Measurements from ENCODE around the gene KANSL2. TPM values are rescaled to one million over a fixed set of nuclear protein-coding genes. Genes with fewer than 3 reads are reported as not detected.
"Not testable (repeated sequence)": the region's sequence is repeated elsewhere in the genome, so short reads cannot be mapped to it uniquely, and the experiment has no call there.

Gene KANSL2
- total RNA-seq, 2 experiments from 2014 or later, result 56.6 to 57.7 TPM

DNA sequence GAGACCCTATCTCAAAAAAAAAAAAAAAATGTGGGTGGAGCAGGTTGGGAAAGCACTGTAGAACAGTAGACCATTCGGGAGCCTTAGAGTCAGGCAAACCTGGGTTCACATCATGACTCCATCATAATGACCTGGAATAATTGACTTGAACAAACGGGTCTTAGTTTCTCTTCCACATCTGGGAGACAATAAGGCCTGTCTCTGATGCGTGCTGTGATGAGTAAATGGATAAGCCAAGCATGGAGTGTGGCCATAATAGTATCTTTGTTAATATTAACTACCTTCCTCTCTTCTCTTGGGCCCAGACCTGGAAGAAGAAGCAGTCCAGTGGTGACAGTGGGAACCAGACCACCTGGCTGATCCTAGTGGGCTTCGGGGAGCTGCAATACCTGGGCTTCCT is 54.5 kb downstream of the KANSL2 start:
- CTCF ChIA-PET, result interaction anchor here (1.8 kb wide), 1 partner anchor 10 kb away, joined by 10 read pairs; no protein-coding TSS in a partner anchor
- ATAC-seq (no peak), DNase-seq (no peak)
- Mint-ChIP-seq H3K4me3 (no peak overlapping the region), H3K4me1 (no peaks in the 10 kb centered on the region), H3K27ac (no peak overlapping the region), H3K9me3 (ENCODE audit: low read depth) (no peaks in the 10 kb centered on the region), H3K36me3 (no peaks in the 10 kb centered on the region), H3K27me3 (peaks cover 24% of the 10 kb centered on the region)

DNA sequence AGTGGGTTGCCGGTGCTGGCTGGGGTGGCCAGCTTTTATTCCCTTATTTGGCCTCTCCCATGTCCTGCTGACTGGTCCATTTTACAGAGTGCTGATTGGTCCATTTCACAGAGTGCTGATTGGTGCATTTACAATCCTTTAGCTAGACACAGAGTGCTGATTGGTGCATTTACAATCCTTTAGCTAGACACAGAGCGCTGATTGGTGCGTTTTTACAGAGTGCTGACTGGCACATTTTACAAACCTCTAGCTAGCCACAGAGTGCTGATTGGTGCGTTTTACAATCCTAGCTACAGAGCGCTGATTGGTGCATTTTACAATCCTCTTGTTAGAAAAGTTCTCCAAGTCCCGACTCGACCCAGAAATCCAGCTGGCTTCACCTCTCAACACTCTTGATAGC is 59.0 kb downstream of the KANSL2 start:
- not testable (repeated sequence) for H3K36me3 Mint-ChIP-seq; ATAC-seq; H3K27ac Mint-ChIP-seq; H3K4me3 Mint-ChIP-seq; H3K4me1 Mint-ChIP-seq; H3K9me3 Mint-ChIP-seq (ENCODE audit: low read depth); DNase-seq
- H3K27me3 Mint-ChIP-seq, result peaks cover 32% of the 10 kb centered on the region
- CTCF ChIA-PET, result interaction anchor here (1.2 to 1.3 kb wide), 2 partner anchors 9 to 80 kb away, joined by 3 to 4 read pairs; no protein-coding TSS in a partner anchor

- peak; percentile 81 for DNase-seq
- CTCF ChIA-PET, result interaction anchor here (0.6 to 6.2 kb wide), 29 partner anchors 9 to 781 kb away, joined by 3 to 81 read pairs (median 4); partner anchors contain the start of genes CCDC184 and TMEM106C
- Mint-ChIP-seq H3K27ac (no peak overlapping the region), H3K27me3 (peaks cover 39% of the 10 kb centered on the region), H3K36me3 (peaks cover 2% of the 10 kb centered on the region), H3K4me3 (no peak overlapping the region), H3K4me1 (no peaks in the 10 kb centered on the region), H3K9me3 (ENCODE audit: low read depth) (peaks cover 3% of the 10 kb centered on the region)
- ATAC-seq, result peak; percentile 84
These were observed 63.5 kb downstream of the KANSL2 start for GRCh38 chr12:48618541-48618940.

DNA sequence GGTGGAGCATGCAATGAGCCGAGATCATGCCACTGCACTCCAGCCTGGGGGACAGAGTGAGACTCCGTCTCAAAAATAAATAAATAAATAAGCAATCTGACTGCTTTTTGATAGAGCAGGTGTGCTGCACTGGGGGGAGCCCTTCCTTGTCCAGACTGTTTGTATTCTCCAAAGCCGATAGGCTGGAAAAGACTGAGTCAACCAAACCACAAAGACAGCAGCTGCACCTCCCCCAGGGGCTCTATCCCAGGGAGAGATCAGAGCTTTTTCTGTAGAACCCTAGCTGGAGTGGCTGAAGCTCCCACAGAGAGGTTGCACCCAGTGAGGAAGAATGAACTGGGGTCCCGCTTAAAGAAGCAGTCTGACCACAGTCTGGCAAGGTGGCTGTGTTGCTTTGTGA is 66.4 kb downstream of the KANSL2 start:
- Mint-ChIP-seq H3K36me3 (peaks cover 5% of the 10 kb centered on the region), H3K27me3 (peaks cover 41% of the 10 kb centered on the region), H3K27ac (no peak overlapping the region), H3K9me3 (ENCODE audit: low read depth) (peaks cover 10% of the 10 kb centered on the region), H3K4me1 (no peaks in the 10 kb centered on the region), H3K4me3 (no peak overlapping the region)
- CTCF ChIA-PET, result interaction anchor here (6.2 kb wide), 1 partner anchor 72 kb away, joined by 81 read pairs; no protein-coding TSS in a partner anchor
- ATAC-seq, result no peak
- DNase-seq, result no peak

GRCh38 chr12:48613321-48613720 is 68.7 kb downstream of the KANSL2 start:
- Mint-ChIP-seq H3K36me3 (peaks cover 5% of the 10 kb centered on the region), H3K4me3 (no peak overlapping the region), H3K9me3 (ENCODE audit: low read depth) (peaks cover 10% of the 10 kb centered on the region), H3K27ac (no peak overlapping the region), H3K4me1 (no peaks in the 10 kb centered on the region), H3K27me3 (peaks cover 36% of the 10 kb centered on the region)
- CTCF ChIA-PET, result interaction anchor here (1.3 kb wide), 1 partner anchor 10 kb away, joined by 3 read pairs; no protein-coding TSS in a partner anchor
- ATAC-seq, result no peak
- DNase-seq, result no peak

Small RNA genes within 50 kb of the gene (microRNA-seq; reads per million reads assigned to microRNA genes)
- 3.8 reads per million for gene MIR1291

Other genes with a start within 250 kb of the KANSL2 start
- not detected for gene ANP32D, start 209.7 kb downstream of the KANSL2 start, total RNA-seq
- not detected for gene C12orf54, start 199.7 kb downstream of the KANSL2 start, total RNA-seq
- gene OR8S1, start 156.6 kb downstream of the KANSL2 start, total RNA-seq, result not detected
- not detected for gene LALBA, start 112.2 kb downstream of the KANSL2 start, total RNA-seq
- gene CCNT1, start 34.5 kb upstream of the KANSL2 start, total RNA-seq, result 10 to 100 TPM; 51.4 to 66.8 TPM
- gene ADCY6, start 106.9 kb upstream of the KANSL2 start, total RNA-seq, result under 1 TPM; 0.15 to 0.42 TPM
- gene CACNB3, start 136.3 kb upstream of the KANSL2 start, total RNA-seq, result 10 to 100 TPM; 11.0 to 12.8 TPM
- 100 to 1,000 TPM; 146 to 157 TPM for gene DDX23, start 169.9 kb upstream of the KANSL2 start, total RNA-seq
- 1 to 10 TPM; 2.7 to 4.2 TPM for gene RND1, start 183.6 kb upstream of the KANSL2 start, total RNA-seq
- gene FKBP11, start 243.3 kb upstream of the KANSL2 start, total RNA-seq, result 10 to 100 TPM; 78.5 to 88.8 TPM